B cell (primary cell): Measurements from ENCODE around the gene SUOX. TPM values are rescaled to one million over a fixed set of nuclear protein-coding genes. Genes with fewer than 3 reads are reported as not detected.

Experiments
- ATAC-seq: fragments of 200-7000 bp; cut with Tn5 transposase; one replicate; pipeline ENCODE4 v1.10.0; 2021; ENCODE audit warnings: low read depth, mild to moderate bottlenecking, moderate number of reproducible peaks, moderate library complexity
- CTCF ChIA-PET: fragments of 350-600 bp; sonication (Branson Sonifier 250); formaldehyde crosslinking; loops from one replicate; lab custom pipeline; 2021; ENCODE audit warnings: antibody characterized with exemption, inconsistent platforms; lab: Charles Lee
- POLR2A ChIA-PET: fragments of 350-600 bp; sonication (Branson Sonifier 250); formaldehyde crosslinking; loops from one replicate; lab custom pipeline; 2021; ENCODE audit warnings: antibody characterized with exemption; lab: Charles Lee
- DNase-seq: peaks from one replicate; pipeline ENCODE4 v3.0.0; 2013
- H2AFZ ChIP-seq: 2 replicates; pipeline ENCODE4 v1.6.1; 2012; ENCODE audit warnings: mild to moderate bottlenecking, low read depth, low read length; ENCODE audit not compliant: insufficient read depth, poor library complexity, severe bottlenecking
- H3K27ac ChIP-seq, 2 donors: 1 replicate in 1 of 2; 2 replicates in 1 of 2; pipeline ENCODE4 v1.5.1; 2012 to 2013; ENCODE audit warnings: low read length in 2 of 2, mild to moderate bottlenecking in 2 of 2, moderate library complexity in 1 of 2
- H3K27me3 ChIP-seq, 4 experiments: fragments of 200-600 bp in 1 of 4; sonication (generic) in 1 of 4; replicated peaks in 1 of 4; 1 replicate in 2 of 4; 2 replicates in 2 of 4; pipeline versions ENCODE4 v1.6.1 to v1.7.0; 2013 to 2016; ENCODE audit warnings: low read length in 3 of 4, mild to moderate bottlenecking in 2 of 4, mixed read lengths in 1 of 4, moderate library complexity in 1 of 4; ENCODE audit not compliant: insufficient read depth in 4 of 4, control insufficient read depth in 3 of 4; ENCODE audit errors: control extremely low read depth in 1 of 4
- H3K36me3 ChIP-seq, 2 experiments: replicated peaks in 1 of 2; 1 replicate in 1 of 2; 2 replicates in 1 of 2; pipeline versions ENCODE4 v1.6.1 to v1.7.1; 2013; ENCODE audit warnings: low read length in 1 of 2; ENCODE audit not compliant: insufficient read depth in 2 of 2, control insufficient read depth in 1 of 2; ENCODE audit errors: control extremely low read depth in 1 of 2, extremely low read depth in 1 of 2
- H3K4me1 ChIP-seq, 2 donors: fragments of 200-600 bp in 1 of 2; sonication (generic) in 1 of 2; 1 replicate in 1 of 2; 2 replicates in 1 of 2; pipeline versions ENCODE4 v1.5.1 to v1.6.1; 2013 to 2017; ENCODE audit warnings: low read length in 2 of 2; ENCODE audit not compliant: control insufficient read depth in 2 of 2, insufficient read depth in 2 of 2
- H3K4me2 ChIP-seq: replicated peaks from 2 replicates; pipeline ENCODE3; 2012; ENCODE audit warnings: mild to moderate bottlenecking, low read depth, low read length; ENCODE audit not compliant: poor library complexity, severe bottlenecking
- H3K4me3 ChIP-seq, 5 experiments: fragments of 200-600 bp in 1 of 5; sonication (generic) in 1 of 5; 1 replicate in 3 of 5; 2 replicates in 2 of 5; pipeline versions ENCODE4 v1.5.1 to v1.7.0; 2011 to 2016; ENCODE audit warnings: low read length in 4 of 5, mild to moderate bottlenecking in 4 of 5, low read depth in 2 of 5, control low read depth in 1 of 5, moderate library complexity in 1 of 5; ENCODE audit not compliant: insufficient read depth in 1 of 5; ENCODE audit errors: control extremely low read depth in 1 of 5, extremely low read depth in 1 of 5
- H3K79me2 ChIP-seq: fragments of 200-600 bp; sonication (generic); one replicate; pipeline ENCODE4 v1.6.0; 2016; ENCODE audit warnings: low read length; ENCODE audit not compliant: control insufficient read depth, insufficient read depth
- H3K9ac ChIP-seq: fragments of 200-600 bp; sonication (generic); 2 replicates; pipeline ENCODE4 v1.6.1; 2017; ENCODE audit warnings: mild to moderate bottlenecking, low read length, moderate library complexity
- H3K9me3 ChIP-seq, 3 donors: one replicate each; pipeline versions ENCODE4 v1.6.1 to v1.7.1; 2013; ENCODE audit warnings: low read length in 2 of 3; ENCODE audit not compliant: control insufficient read depth in 2 of 3, insufficient read depth in 1 of 3; ENCODE audit errors: control extremely low read depth in 1 of 3
- H4K20me1 ChIP-seq: 2 replicates; pipeline ENCODE4 v1.6.0; 2012; ENCODE audit warnings: mild to moderate bottlenecking, low read length; ENCODE audit not compliant: insufficient read depth, control insufficient read depth, poor library complexity, severe bottlenecking
- H3K27ac Mint-ChIP-seq: one replicate; pipeline ENCODE4 v1.8.0; 2021; ENCODE audit warnings: mixed read lengths
- H3K27me3 Mint-ChIP-seq: one replicate; pipeline ENCODE4 v1.8.0; 2021; ENCODE audit warnings: mixed read lengths
- H3K4me1 Mint-ChIP-seq: one replicate; pipeline ENCODE4 v1.8.0; 2021; ENCODE audit warnings: mixed read lengths
- H3K4me3 Mint-ChIP-seq: one replicate; pipeline ENCODE4 v1.8.0; 2021; ENCODE audit warnings: mixed read lengths
- H3K9me3 Mint-ChIP-seq: one replicate; pipeline ENCODE4 v1.8.0; 2022; ENCODE audit warnings: mixed read lengths; ENCODE audit not compliant: insufficient read depth
- EZH2 ChIP-seq: IDR thresholded peaks from 2 replicates; pipeline ENCODE4 v1.6.1; 2012; ENCODE audit warnings: borderline replicate concordance, low read depth, mild to moderate bottlenecking, moderate library complexity, low read length; ENCODE audit not compliant: insufficient read depth, poor library complexity, severe bottlenecking
- WGBS: methylation state at CpG from one replicate; pipeline ENCODE4 v1.1.5; 2013; ENCODE audit warnings: missing lambda C conversion rate; ENCODE audit not compliant: insufficient coverage; 5-methylcytosine and 5-hydroxymethylcytosine counted together
- intact Hi-C: fragments of 100-400 bp; cut with micrococcal nuclease; formaldehyde crosslinking; loops from one replicate; pipeline ENCODE4 v1.10.0; 2022
- polyA plus RNA-seq: library from polyadenylated mRNA; depleted of rRNA; stranded (reverse); fragments of >200 nt; gene quantifications from 2 replicates; pipeline ENCODE4 v1.2.3, GENCODE V29; 2012
- total RNA-seq, 2 donors: library from RNA; stranded (reverse); fragments of 120-200 nt in 1 of 2; gene quantifications; 1 replicate in 1 of 2; 2 replicates in 1 of 2; pipeline versions ENCODE4 v1.2.3 to v1.2.4, GENCODE V29; 2013 to 2022
- TF ChIP-seq, protein P1 (sequence below): fragments of 200-600 bp; IDR thresholded peaks from one replicate; pipeline ENCODE4 v1.8.0; 2022; ENCODE audit warnings: antibody characterized with exemption, mild to moderate bottlenecking

The SUOX gene
- total and polyA plus RNA-seq, 2 donors (not counting 1 experiment from before 2014, with no cell fraction given) = 3.1 to 7.5 TPM

GRCh38 chr12:56053407-56053893 is 56.4 kb downstream of the SUOX start:
- 98% methylated on average over 5 of the region's 6 CpGs for WGBS
- POLR2A ChIA-PET = interaction anchor here (0.6 to 0.7 kb wide), 2 partner anchors 54 to 1288 kb away, joined by 4 read pairs; no protein-coding TSS in a partner anchor
- Mint-ChIP-seq H3K4me1 (no peaks in the 10 kb centered on the region), H3K27me3 (no peaks in the 10 kb centered on the region), H3K27ac (no peak overlapping the region), H3K4me3 (no peak overlapping the region), H3K9me3 (no peaks in the 10 kb centered on the region)
- TF ChIP-seq, protein P1, sequence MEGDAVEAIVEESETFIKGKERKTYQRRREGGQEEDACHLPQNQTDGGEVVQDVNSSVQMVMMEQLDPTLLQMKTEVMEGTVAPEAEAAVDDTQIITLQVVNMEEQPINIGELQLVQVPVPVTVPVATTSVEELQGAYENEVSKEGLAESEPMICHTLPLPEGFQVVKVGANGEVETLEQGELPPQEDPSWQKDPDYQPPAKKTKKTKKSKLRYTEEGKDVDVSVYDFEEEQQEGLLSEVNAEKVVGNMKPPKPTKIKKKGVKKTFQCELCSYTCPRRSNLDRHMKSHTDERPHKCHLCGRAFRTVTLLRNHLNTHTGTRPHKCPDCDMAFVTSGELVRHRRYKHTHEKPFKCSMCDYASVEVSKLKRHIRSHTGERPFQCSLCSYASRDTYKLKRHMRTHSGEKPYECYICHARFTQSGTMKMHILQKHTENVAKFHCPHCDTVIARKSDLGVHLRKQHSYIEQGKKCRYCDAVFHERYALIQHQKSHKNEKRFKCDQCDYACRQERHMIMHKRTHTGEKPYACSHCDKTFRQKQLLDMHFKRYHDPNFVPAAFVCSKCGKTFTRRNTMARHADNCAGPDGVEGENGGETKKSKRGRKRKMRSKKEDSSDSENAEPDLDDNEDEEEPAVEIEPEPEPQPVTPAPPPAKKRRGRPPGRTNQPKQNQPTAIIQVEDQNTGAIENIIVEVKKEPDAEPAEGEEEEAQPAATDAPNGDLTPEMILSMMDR = no peak
- TF ChIP-seq EZH2 = no peak
- H3K9me3 ChIP-seq = no peaks in the 10 kb centered on the region
- intact Hi-C loops = no loop called here
- CTCF ChIA-PET = interaction anchor here (0.6 kb wide), 1 partner anchor 106 kb away, joined by 3 read pairs; no protein-coding TSS in a partner anchor
- H2AFZ ChIP-seq = no peak overlapping the region
- H3K27ac ChIP-seq = no peak overlapping the region
- DNase-seq = no peak
- H3K27me3 ChIP-seq = no peaks in the 10 kb centered on the region
- no peaks in the 10 kb centered on the region for H4K20me1 ChIP-seq
- no peak overlapping the region for H3K9ac ChIP-seq
- H3K4me2 ChIP-seq = no peak overlapping the region
- no peaks in the 10 kb centered on the region for H3K79me2 ChIP-seq
- ATAC-seq = no peak
- no peaks in the 10 kb centered on the region for H3K4me1 ChIP-seq
- no peak overlapping the region for H3K4me3 ChIP-seq
- H3K36me3 ChIP-seq = no peaks in the 10 kb centered on the region

Other genes starting within 250 kb of the SUOX start
- 42.8 and 46.4 TPM in 2 replicates for gene SARNP, start 179.6 kb upstream of the SUOX start, total RNA-seq
- gene SARNP, start 179.6 kb upstream of the SUOX start, polyA plus RNA-seq = 22.6 and 33.3 TPM in 2 replicates
- 41.9 and 43.1 TPM in 2 replicates for gene ORMDL2, start 179.2 kb upstream of the SUOX start, total RNA-seq
- 13.3 and 22.7 TPM in 2 replicates for gene ORMDL2, start 179.2 kb upstream of the SUOX start, polyA plus RNA-seq
- gene DNAJC14, start 167.7 kb upstream of the SUOX start, total RNA-seq = 35.4 and 38.4 TPM in 2 replicates
- gene DNAJC14, start 167.7 kb upstream of the SUOX start, polyA plus RNA-seq = 6.4 and 11.0 TPM in 2 replicates
- 0.12 and 0.42 TPM in 2 replicates for gene MMP19, start 154.3 kb upstream of the SUOX start, total RNA-seq
- gene MMP19, start 154.3 kb upstream of the SUOX start, polyA plus RNA-seq = not detected in 2 replicates
- 38.3 and 39.2 TPM in 2 replicates for gene PYM1, start 69.4 kb upstream of the SUOX start, total RNA-seq
- gene PYM1, start 69.4 kb upstream of the SUOX start, polyA plus RNA-seq = 17.9 and 22.5 TPM in 2 replicates
- 238 and 239 TPM in 2 replicates for gene DGKA, start 66.1 kb upstream of the SUOX start, total RNA-seq
- 269 and 302 TPM in 2 replicates for gene DGKA, start 66.1 kb upstream of the SUOX start, polyA plus RNA-seq
- gene PMEL, start 31.2 kb upstream of the SUOX start, total RNA-seq = 0.32 and 0.90 TPM in 2 replicates
- gene PMEL, start 31.2 kb upstream of the SUOX start, polyA plus RNA-seq = 0.13 and 0.46 TPM in 2 replicates
- gene CDK2, start 30.4 kb upstream of the SUOX start, total RNA-seq = 32.7 and 32.8 TPM in 2 replicates
- gene CDK2, start 30.4 kb upstream of the SUOX start, polyA plus RNA-seq = 10.8 and 21.7 TPM in 2 replicates
- 96.1 and 111 TPM in 2 replicates for gene RAB5B, start 23.2 kb upstream of the SUOX start, total RNA-seq
- gene RAB5B, start 23.2 kb upstream of the SUOX start, polyA plus RNA-seq = 34.9 and 42.1 TPM in 2 replicates
- gene IKZF4, start 23.8 kb downstream of the SUOX start, total RNA-seq = 7.6 and 8.9 TPM in 2 replicates
- 2.3 and 2.4 TPM in 2 replicates for gene IKZF4, start 23.8 kb downstream of the SUOX start, polyA plus RNA-seq
- gene RPS26, start 44.6 kb downstream of the SUOX start, total RNA-seq = 19.4 and 21.0 TPM in 2 replicates
- 549 and 2,188 TPM in 2 replicates for gene RPS26, start 44.6 kb downstream of the SUOX start, polyA plus RNA-seq
- not detected in 2 replicates for gene ERBB3, start 82.9 kb downstream of the SUOX start, total RNA-seq
- 0.06 and 0.10 TPM in 2 replicates for gene ERBB3, start 82.9 kb downstream of the SUOX start, polyA plus RNA-seq
- gene PA2G4, start 107.3 kb downstream of the SUOX start, total RNA-seq = 77.3 and 84.6 TPM in 2 replicates
- gene PA2G4, start 107.3 kb downstream of the SUOX start, polyA plus RNA-seq = 53.4 and 56.7 TPM in 2 replicates
- 4,341 and 4,738 TPM in 2 replicates for gene RPL41, start 119.4 kb downstream of the SUOX start, total RNA-seq
- gene RPL41, start 119.4 kb downstream of the SUOX start, polyA plus RNA-seq = 8,499 and 10,371 TPM in 2 replicates
- 21.7 and 25.5 TPM in 2 replicates for gene ZC3H10, start 121.0 kb downstream of the SUOX start, total RNA-seq
- gene ZC3H10, start 121.0 kb downstream of the SUOX start, polyA plus RNA-seq = 3.3 and 4.7 TPM in 2 replicates
- 151 and 154 TPM in 2 replicates for gene ESYT1, start 131.0 kb downstream of the SUOX start, total RNA-seq
- gene ESYT1, start 131.0 kb downstream of the SUOX start, polyA plus RNA-seq = 132 and 162 TPM in 2 replicates
- gene MYL6B, start 155.3 kb downstream of the SUOX start, total RNA-seq = 23.7 and 25.7 TPM in 2 replicates
- 18.7 and 27.8 TPM in 2 replicates for gene MYL6B, start 155.3 kb downstream of the SUOX start, polyA plus RNA-seq
- 645 and 675 TPM in 2 replicates for gene MYL6, start 161.1 kb downstream of the SUOX start, total RNA-seq
- gene MYL6, start 161.1 kb downstream of the SUOX start, polyA plus RNA-seq = 711 and 892 TPM in 2 replicates
- gene SMARCC2, start 192.2 kb downstream of the SUOX start, total RNA-seq = 195 and 198 TPM in 2 replicates
- gene SMARCC2, start 192.2 kb downstream of the SUOX start, polyA plus RNA-seq = 56.3 and 70.4 TPM in 2 replicates
- gene RNF41, start 224.6 kb downstream of the SUOX start, total RNA-seq = 129 and 134 TPM in 2 replicates
- gene RNF41, start 224.6 kb downstream of the SUOX start, polyA plus RNA-seq = 107 and 113 TPM in 2 replicates
- gene NABP2, start 227.1 kb downstream of the SUOX start, total RNA-seq = 12.4 and 14.9 TPM in 2 replicates
- gene NABP2, start 227.1 kb downstream of the SUOX start, polyA plus RNA-seq = 13.1 and 16.1 TPM in 2 replicates
- 0.41 and 0.69 TPM in 2 replicates for gene SLC39A5, start 232.8 kb downstream of the SUOX start, total RNA-seq
- 0.92 and 0.97 TPM in 2 replicates for gene SLC39A5, start 232.8 kb downstream of the SUOX start, polyA plus RNA-seq